HG03196 (cell line): Measurements from ENCODE around the gene C2orf74.
"Not testable (repeated sequence)": the region's sequence is repeated elsewhere in the genome, so short reads cannot be mapped to it uniquely, and the experiment has no call there.

Experiments used
- ATAC-seq: cut with Tn5 transposase; IDR thresholded peaks from one replicate; pipeline ENCODE4 v1.9.1; 2021; ENCODE audit not compliant: unreplicated experiment

The C2orf74 gene

DNA sequence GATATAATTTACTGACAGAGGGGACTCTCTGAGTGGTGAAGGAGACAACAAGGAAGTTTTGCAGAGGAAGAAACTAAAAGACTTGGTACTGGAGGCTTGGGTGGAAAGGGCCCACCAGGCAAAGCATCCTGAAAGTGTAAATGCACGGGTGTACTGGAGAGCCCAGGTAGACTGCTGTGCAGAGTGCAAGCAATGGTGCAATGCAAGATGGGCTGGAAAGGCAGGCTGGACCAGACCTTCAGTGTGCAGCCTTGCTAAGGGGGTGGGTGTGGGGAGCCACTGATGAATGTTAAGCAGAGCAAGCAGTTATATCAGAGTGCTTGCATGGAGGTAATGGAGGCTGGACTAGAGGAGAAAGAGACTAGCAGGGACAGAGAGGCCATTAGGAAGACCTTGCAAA is 10.7 kb downstream of the C2orf74 start:
- no peak for ATAC-seq

DNA sequence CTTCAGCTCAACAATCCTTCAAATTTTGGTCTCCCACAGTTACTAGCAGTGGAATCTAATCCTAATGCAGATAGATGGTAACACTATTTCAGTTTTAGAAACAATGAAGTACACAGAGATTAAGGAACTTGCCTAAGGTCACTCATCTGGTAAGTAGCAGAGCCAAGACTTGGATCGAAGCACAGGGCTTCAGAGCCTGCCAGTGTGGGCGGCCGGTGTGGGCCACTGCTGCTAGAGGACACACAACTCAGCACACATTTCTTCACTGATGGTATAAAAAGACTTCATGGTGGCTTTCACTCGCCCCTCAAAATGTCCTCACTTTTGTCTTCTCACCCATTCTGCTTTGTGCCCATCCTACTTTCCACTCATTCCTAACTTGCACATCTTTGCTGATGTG is 11.1 kb downstream of the C2orf74 start:
- ATAC-seq: no peak

DNA sequence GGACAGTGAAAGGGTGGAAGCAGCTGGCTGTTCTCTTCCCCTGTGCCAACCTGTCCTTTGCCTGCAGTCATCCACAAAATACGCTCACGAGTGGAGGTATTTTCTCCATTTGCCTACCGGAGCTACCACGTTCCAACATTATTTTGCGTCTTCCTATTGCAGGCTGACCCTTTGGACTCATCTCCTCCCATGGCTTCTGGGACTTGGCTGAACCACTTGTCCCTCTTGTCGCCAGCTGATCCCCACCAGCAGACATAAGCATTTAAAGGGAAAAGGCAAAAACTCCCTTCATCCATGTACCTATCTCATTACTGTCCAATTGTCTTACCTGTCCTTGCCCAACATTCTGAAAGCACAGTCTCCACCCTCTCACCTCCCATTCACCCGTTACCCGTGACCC is 13.0 kb downstream of the C2orf74 start:
- ATAC-seq: no peak

DNA sequence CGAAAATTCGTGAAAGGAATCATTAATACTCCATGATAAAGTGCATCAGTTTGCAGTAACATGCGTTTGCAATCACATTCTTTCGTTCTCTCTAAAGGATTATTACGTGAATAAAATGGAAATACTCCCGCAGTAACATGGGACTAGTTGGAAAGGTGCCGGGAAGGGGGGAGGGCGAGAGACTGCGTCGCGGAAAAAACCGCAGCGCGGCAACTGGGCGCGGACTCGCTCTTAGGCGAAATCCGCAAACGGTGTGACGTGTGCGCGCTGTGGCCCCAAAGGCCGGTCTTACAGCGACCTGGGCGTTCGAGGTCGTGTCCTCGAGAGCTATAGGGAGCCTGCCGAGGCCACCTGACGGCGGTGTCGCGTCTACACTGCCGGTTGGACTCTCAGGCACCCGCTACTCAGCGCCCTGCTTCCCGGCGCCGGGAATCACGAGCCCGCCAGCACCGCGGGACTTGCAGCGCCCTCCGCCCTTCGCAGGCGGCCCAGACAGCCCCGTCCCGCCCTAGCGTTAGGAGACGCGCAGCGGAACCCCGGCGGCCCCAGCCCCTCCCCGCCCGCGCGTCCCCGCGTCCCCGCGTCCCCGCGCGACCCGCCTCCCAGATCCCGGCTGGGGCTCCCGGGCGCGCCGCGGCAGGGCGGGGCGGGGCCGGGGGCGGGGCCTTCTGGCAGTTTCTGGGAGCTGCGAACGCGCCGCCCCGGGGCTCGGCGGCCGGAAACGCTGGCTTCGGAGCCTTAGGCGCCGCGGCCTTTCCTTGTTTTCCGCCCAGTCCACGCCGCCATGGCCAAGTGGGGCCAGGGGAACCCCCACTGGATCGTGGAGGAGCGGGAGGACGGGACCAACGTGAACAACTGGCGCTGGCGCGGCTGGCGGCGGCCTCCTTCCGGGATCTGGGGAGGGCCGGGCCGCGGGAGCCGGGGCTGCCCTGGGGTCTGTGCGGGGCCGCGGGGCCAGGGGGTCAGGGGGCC is 15.1 kb downstream of the C2orf74 start:
- ATAC-seq: peak; percentile 67

DNA sequence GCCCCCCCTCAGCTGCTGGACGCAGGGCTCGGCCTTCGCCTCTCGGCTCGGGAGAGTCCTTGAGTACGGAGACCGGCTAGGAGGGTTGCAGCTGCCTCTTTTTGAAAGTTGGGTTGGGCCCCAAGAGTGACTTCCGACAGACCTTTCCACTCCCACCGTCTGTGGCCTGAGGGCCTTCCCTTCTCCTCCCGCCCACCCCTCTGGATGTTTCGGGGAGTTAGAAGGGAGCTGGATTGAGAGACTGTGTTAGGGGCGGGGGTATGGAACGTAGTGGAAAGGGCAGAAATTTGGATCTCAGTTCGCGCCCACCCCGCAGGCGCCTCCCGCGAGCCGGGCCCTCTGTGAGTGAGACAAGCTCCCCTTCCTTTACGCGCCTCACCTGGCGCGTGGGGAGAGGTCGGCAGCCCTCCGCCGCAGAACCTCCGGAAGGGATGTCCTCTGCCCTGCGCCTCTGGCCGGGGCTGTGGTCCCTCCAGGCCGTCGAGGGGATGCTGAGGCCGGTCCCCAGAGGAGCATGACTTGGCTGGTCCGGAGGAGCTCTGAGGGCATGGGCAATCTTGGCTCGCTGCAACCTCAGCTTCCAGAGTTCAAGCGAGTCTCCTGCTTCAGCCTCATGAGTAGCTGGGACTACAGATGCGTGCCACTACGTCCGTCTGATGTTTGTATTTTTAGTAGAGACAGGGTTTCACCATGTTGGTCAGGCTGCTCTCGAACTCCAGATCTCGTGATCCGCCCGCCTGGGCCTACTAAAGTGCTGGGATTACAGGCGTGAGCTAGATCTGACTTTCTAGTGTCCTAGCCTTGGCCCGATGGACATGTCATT is 15.9 kb downstream of the C2orf74 start:
- peak; percentile 30 for ATAC-seq

DNA sequence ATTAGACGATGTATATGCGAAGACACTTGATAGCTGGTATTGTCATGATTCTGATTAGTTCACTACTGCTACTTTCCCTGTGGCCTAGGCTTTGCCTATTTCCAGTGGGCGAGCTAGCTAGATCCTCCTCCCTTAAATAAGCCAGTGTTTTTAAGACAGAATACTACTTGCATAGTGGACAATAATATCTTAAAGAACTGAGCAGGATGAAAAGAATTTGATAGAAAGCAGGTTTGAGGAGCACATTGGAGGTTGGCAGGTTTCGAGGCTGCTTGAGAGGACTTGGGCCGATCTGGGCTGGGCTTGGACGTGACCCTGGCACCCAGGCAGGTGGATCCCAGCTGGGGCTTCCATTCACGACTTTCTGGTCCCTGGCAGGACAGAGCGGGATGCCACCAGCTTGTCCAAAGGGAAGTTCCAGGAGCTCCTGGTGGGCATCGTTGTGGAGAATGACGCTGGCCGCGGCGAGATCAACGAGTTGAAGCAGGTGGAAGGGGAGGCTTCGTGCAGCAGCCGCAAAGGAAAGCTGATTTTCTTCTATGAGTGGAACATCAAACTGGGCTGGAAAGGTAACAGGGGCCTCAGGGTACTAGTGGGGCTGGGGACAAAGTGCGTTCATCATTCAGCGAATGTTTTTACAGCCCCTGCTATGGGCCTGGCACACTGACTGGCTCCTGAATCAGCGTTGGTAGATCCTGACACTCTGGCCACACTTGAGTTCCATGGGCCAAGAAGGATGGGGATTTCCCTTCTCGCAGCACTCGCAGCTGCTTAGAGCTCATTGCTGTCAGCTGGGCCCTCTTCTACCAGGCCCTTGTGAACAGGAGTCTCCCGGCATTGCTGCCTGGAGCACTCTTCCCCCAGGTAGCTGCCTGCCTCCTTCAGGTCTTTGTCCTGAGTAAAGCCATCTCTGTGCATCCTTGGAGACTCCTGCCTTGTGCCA is 16.9 kb downstream of the C2orf74 start:
- no peak for ATAC-seq

DNA sequence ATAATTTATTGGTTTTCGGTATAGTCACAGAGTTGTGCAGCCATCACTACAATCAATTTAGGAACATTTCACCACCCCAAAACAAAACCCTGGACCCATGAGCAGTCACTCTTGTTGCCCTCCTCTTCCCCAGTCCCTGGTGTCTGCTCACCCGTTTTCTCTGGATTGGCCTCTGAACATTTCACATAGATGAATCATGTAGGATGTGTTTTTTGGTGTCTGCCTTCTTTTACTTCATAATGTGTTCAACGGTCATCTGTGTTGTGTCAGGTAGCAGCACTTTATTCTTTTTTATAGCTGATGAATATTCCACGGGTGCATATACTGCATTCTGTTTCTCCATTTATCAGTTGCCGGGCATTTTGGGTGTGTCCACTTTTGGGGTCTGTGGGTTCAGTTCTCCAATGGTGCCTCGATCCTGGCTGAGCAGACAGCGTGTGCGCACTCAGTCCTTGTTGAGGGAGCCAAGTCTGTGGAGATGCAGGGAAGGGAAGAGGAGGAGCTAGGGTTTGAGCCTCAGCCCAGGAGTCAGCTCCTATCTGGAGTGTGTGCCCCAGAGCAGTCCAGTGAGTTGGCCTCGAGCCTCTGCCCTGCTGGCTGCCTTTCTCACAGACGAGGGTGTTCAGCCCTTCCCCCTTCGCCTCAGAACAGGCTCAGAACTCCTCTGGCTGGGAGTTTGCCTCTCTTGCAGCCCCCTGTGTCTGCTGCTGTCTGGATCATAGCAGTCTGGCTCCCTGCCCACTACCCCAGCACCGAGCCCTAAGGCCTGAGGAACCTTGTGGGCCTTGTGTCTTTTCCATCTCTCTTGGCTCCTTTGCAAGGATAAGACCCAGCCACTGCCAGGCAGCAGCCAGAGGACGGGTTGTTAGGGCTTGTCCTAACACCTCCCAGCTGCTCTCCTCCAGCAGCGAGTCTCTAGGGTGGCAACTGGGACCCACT is 18.0 kb downstream of the C2orf74 start:
- no peak for ATAC-seq

DNA sequence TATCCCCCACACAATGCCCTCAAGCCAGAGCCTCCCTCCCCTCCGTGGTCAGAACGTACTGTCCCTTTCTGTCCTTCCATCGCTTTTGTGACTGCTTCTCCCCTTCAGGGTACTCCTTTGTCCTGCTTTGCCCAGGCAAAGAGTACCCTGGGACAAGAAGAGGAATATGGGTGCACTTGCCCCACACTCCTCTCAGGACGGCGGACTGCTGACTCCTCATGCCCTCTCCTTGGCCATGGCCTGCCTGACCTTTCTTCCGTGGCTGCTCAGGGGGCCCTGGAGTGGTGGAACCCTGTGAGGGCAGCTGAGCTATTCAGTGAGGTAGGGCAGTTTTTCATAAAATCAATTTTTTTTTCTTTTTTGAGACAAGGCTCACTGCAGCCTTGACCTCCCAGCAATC is 18.7 kb downstream of the C2orf74 start:
- no peak for ATAC-seq

DNA sequence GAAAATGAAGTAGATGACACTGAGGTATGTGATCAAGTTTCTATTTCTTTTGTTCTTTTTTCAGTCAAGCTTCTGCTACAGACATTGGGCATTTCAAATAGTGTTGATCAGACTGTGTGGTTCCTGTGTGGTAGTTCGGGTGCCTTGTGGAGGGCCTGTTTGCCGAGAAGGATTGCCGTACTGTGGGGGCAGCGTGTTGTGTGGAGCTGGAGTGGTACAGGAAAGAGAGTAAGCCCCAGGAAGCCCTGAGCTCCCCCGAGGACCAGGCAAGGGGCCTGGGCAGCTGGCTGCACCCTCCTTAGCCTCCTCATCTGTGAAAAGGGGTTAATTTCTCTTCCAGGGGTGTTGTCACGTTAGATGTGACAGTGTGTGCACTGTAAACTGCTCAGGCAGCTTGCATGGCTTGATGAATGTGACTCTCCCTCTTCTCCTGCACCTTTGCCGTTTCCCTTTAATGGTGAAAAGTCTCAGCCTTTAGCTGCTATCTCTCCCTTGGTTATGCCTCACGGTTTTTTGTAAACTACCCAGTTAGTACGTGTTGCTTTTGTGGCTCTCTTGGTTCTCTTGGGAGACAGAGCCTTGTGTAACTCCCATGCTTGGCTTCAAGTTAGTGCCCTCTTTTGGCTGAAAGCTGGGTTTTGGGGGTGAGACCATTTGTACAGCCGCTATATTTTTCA is 19.5 kb downstream of the C2orf74 start:
- no peak for ATAC-seq

DNA sequence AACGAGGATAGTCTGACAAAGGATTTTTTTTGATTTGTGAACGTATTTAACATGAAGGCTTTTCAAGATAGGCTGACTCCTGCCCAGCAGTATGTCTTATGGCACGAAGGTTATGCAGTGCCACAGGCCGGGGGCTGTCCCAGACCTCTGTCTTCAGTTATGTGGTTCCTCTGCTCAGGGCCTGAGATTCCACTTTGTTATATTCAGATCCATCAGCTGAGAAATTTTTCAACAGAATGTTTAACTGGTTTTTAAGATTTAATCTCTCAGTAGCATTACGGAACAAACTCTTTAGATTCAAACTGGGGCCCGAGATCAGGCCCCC is 20.0 kb downstream of the C2orf74 start:
- ATAC-seq: no peak

DNA sequence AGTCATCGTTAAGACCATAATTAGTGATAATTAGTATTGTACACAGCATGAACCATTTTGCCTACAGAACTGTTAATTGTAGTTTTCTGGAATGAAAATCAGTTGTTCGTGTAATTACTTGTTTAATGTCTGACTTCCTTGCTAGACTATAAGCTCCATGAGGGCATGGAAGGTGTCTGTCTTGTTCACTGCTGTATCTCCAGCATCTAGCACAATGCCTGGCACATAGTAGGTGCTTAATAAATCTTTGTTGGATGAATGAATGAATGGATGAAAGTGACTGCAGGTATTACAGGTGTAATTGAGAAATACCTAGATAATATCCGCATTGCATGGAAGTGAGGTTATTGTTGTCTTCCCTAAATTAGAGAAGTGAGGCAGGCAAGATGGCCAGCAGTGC is 21.8 kb downstream of the C2orf74 start:
- ATAC-seq: no peak

DNA sequence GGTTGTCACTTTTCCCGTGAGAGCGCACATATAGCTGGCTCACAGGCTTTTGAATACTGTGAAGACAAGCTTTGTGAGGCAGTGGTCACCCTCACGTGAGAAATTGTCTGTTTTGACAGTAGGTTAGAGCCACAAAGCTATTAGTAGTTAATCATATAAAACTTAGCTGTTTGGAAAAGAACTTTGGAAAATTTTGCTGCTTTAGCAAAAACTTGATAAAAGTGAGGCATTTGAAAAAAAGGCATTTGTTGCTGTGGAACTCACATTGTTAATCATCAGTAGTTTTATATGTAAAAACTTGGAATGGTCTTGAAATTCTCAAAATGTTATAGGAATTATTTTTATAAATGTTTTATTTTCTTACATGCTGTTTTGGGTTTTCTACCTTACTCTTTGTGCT is 22.3 kb downstream of the C2orf74 start:
- no peak for ATAC-seq

DNA sequence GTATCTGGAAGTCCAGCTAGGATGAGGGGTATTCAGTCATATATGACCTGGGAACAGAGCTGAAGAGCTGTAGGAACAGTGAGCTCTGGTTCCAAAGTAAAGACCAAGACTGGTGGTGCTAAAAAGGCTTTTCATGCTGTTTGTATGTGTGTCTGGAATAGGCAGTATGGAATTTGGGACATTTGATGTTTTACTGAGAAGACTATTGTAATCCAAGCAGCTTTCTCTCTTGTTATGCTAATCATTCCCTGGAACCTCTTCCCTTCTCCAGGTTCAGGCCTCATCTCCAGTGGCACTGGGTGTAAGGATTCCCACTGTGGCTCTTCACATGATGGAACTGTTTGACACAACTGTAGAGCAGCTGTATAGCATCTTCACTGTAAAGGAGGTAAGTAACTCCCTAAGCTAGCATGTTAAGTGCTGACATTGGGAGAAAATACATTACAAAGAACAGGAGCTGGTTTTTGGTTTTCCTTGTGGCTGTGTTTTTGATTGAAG is 23.3 kb downstream of the C2orf74 start:
- no peak for ATAC-seq

DNA sequence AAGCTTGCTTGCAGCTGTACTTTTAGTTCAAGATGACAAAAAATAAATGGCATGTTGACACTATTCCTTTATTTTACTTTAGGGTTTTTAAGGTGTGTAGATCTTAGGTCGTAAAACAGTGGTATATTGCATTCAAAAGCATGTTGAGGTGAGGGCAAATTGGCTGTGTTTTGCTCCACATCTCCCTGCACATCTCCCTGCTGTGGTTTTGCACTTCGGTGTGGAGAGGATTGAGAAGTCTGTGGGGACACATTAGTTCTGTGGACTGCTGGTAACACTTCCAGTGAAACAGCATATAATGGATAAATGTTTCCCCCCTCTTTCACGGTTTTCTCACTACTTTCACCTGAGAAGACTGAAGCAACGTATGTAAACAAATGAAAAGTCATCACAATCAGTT is 25.1 kb downstream of the C2orf74 start:
- no peak for ATAC-seq

DNA sequence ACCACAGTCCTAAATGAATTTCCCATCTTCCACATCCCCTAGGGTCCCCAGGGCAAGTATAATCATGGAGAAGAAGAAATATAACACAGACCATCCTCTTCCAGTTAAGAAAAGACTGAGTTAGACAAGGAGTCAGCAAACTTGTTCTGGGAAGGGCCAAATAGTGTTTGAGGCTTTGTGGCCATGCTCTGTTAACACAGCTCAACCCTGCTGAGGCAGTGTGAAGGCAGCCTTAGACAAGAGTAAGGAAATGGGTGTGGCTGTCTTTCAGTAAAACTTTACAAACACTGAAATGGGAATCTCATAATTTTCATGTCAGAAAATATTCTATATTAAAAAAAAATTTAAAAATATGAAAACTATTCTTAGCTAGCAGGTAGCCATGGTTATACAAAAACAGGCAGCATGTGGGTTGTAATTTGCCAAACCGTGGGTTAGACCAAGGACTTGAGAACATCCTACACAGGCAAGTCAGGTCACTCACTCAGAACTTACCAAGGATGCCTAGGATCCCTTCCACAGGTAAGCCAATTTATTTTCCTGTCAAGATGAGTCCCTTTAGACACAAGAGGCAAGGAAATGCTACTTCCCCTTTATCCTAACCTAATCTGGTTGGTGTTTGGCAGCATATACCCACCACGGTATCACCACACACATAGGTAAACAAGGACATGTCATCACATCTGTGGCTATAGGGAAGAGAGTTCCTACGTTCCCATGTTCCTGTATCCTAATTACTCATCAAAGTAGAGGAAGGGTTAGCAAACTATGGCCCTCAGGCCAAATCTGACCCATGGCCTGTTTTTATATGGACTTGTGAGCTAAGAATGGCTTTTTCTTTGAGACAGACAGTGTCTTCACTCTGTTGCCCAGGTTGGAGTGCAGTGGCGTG is 31.9 kb downstream of the C2orf74 start:
- ATAC-seq: no peak

DNA sequence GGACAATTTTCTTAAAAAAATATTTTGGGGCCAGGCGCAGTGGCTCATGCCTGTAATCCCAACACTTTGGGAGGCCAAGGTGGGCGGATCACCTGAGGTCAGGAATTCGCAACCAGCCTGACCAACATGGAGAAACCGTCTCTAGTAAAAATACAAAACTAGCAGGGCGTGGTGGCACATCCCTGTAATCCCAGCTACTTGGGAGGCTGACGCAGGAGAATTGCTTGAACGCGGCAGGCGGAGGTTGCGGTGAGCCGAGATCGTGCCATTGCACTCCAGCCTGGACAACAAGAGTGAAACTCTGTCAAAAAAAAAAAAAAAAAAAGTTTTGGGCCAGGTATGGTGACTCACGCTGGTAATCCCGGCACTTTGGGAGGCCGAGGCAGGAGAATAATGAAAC is 32.7 kb downstream of the C2orf74 start:
- not testable (repeated sequence) for ATAC-seq

DNA sequence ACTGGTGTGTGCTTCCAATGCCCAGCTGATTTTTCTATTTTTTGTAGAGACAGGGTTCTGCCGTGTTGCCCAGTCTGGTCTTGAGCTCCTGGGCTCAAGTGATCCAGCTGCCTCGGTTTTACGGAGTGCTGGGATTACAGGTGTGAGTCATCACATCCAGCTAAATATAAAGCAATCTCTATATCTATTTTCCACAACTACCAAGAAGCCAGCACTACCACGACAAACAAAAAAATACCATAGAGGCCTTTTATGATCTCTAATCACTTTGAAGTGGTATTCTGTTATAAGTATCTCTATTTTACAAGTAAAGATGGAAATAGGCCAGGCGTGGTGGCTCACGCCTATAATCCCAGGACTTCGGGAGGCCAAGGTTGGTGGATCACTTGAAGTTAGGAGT is 34.7 kb downstream of the C2orf74 start:
- ATAC-seq: no peak

DNA sequence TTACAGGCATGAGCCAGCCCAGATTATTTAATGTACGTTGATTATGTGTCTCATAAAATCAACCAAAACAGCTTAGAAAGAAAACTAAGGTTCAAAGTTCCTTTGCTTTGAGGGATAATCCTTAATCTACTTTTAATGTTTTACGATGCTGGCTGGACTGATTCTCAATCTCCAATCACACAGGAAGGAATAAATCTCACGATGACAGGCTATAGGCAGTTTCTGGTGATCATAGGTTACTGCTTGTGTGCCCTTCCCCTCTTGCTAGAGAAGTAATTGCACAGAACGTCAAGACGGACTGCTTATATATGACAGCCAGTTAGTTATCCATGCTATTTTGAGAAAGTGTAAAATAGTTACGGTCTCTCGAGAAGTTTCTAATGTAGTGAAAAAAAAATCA is 43.1 kb downstream of the C2orf74 start:
- ATAC-seq: no peak
